Urothelium cell line (cell line): Measurements from ENCODE around the gene ARHGAP42.
"Not testable (repeated sequence)": the region's sequence is repeated elsewhere in the genome, so short reads cannot be mapped to it uniquely, and the experiment has no call there.

Source experiments
- DNase-seq: peaks from one replicate; pipeline ENCODE4 v3.0.0; 2011; ENCODE audit warnings: low spot score, mixed read lengths
- FAIRE-seq: peaks from 2 replicates; lab custom pipeline; 2011; peaks lifted over from hg19 to GRCh38; lab: Jason Lieb, UNC

Gene ARHGAP42

DNA sequence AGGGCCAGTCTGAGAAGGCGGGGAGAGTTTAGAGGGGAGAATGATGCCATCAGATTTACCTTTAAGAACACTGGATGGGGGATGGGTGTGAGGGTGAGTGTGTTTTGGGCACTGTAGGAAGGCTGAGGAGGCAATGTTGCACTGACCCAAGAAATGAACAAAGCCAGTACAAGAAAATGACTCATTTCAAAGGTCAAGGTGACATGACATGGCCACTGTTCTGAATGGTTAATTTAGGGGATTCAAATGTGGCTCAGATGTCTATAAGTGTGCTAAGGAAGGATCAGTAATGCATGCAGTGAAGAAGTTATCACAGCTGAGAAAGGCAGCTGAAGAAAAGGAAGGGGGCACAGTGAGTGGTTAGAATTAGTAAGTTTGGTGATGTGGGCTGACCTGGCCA lies 312.7 kb downstream of the ARHGAP42 start:
- FAIRE-seq: no peak
- DNase-seq: no peak

GRCh38 chr11:101003468-101003867 lies 316.4 kb downstream of the ARHGAP42 start:
- DNase-seq: no peak
- FAIRE-seq: peak; percentile 50

GRCh38 chr11:101008961-101009689 lies 322.0 kb downstream of the ARHGAP42 start:
- FAIRE-seq (no peak), DNase-seq (no peak)

DNA sequence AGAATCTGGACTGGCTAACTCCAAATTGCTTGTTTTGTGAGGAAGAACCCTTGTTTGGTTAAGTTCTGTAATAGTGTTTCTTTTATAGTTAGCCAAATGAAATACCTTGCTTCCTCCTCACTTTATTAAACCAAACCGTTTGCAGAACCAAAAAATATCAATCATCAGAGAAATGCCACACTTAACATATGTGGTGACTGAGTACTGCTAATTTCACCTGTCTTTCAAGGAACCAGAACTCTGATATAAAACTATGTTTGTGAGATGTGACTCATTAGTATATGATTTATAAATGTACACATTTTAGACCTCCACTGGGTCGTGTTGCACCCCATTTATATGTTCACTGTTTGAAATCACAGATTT lies 322.6 kb downstream of the ARHGAP42 start:
- no peak for FAIRE-seq
- no peak for DNase-seq

GRCh38 chr11:101010899-101011298 lies 323.8 kb downstream of the ARHGAP42 start:
- DNase-seq: peak; percentile 36

DNA sequence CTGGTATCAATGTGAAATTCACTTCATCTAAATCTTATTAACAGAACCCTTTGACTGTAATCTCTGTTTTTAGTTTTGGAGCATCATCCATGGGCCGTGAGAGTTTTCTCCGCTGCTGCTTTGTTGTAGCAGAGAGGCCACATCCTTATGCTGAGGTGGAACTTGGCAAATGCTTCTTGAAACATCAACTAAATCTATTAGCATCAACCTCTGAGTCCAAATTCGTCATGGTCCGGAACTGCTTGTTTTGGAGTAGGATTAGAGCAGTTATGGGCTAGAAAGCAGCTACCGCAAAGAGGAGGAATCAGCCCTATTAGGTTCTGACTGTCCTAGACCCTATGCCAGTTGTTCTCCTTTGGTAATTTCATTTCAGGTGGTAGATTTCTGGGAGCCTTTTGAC lies 324.8 kb downstream of the ARHGAP42 start:
- FAIRE-seq (no peak), DNase-seq (no peak)

More at GRCh38 chr11:101010899-101011298, 323.8 kb downstream of the ARHGAP42 start:
- FAIRE-seq: no peak

- not testable (repeated sequence) for FAIRE-seq
These were observed 326.6 kb downstream of the ARHGAP42 start for GRCh38 chr11:101013702-101014101.

GRCh38 chr11:101014600-101015285 lies 327.7 kb downstream of the ARHGAP42 start:
- no peak for DNase-seq
- no peak for FAIRE-seq

More at GRCh38 chr11:101013702-101014101, 326.6 kb downstream of the ARHGAP42 start:
- DNase-seq: not testable (repeated sequence)

GRCh38 chr11:101019870-101020269 lies 332.8 kb downstream of the ARHGAP42 start:
- DNase-seq (no peak), FAIRE-seq (no peak)

GRCh38 chr11:101022256-101022655 lies 335.2 kb downstream of the ARHGAP42 start:
- no peak for FAIRE-seq

GRCh38 chr11:101028644-101029043 lies 341.6 kb downstream of the ARHGAP42 start:
- DNase-seq (no peak), FAIRE-seq (no peak)

More at GRCh38 chr11:101022256-101022655, 335.2 kb downstream of the ARHGAP42 start:
- DNase-seq: no peak

DNA sequence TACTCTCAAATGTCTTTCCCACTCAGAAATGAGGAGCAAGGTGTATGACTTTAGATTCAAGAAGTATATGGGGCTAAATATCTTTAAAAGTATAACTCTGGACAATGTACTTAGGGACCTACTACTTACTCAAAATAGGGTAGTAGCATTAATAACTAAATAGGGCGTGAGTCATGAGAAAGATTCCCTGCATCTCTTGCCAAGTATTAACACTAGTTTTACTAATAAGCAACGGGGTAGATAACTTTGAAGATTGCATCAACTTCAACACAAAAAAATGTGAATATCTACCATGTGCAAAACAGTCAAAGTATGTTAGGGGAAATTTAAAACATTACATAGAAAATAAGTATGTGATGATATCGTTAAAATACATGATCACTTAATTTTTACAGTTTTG lies 342.9 kb downstream of the ARHGAP42 start:
- no peak for FAIRE-seq

GRCh38 chr11:101030692-101031091 lies 343.6 kb downstream of the ARHGAP42 start:
- FAIRE-seq (no peak), DNase-seq (no peak)

More for the DNA sequence above, 342.9 kb downstream of the ARHGAP42 start:
- DNase-seq: no peak

- FAIRE-seq: no peak
These were observed 344.6 kb downstream of the ARHGAP42 start for GRCh38 chr11:101031713-101032112.

DNA sequence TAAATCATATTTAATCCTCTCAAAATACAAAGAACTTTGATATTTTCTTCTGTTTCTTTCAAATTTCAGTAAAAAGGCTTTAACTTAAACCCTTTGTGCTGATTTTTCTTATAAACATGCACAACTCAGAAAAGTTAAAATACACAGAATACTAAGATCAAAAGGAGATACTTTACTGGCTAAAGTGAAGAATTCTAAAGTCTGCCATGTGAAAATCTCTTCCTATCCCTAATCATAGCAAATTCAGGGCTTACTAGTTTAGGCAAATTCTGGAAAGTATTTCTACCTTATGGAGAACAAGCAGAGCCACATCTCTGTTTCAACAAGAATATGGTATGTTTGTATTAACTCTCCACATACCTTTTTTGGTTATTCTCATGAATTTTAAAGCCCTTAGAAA lies 345.9 kb downstream of the ARHGAP42 start:
- no peak for FAIRE-seq
- DNase-seq: no peak

More at GRCh38 chr11:101031713-101032112, 344.6 kb downstream of the ARHGAP42 start:
- no peak for DNase-seq

- no peak for FAIRE-seq
- DNase-seq: no peak
These were observed 347.0 kb downstream of the ARHGAP42 start for GRCh38 chr11:101034076-101034475.

DNA sequence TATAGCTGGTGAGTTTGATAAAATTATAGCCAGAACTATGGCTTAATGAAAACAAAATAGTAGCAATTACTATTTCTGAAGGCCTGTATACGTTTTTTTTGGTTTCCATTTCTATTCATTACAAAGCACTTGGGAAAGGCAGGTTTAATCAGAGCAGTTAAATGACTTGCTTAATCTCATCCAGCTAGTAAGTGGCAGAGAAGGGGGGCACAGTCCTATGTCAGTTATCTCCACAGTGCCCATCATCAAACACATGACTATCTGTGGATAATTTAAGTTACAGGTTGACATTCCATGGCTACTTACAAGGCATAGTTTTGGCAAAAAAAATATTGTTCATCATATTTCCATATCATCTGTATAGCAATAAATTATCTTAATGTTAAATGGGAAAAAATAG lies 348.8 kb downstream of the ARHGAP42 start:
- DNase-seq: no peak
- FAIRE-seq: no peak
